BLaER1 (cell line): ENCODE results near the gene PTPRM.

Source experiments
- H3K27ac ChIP-seq: shearing (Covaris generic); formaldehyde crosslinking; 2 replicates; pipeline ENCODE4 v1.8.1; 2022
- H3K27me3 ChIP-seq: shearing (Covaris generic); formaldehyde crosslinking; 2 replicates; pipeline ENCODE4 v1.8.1; 2022
- H3K36me3 ChIP-seq: shearing (Covaris generic); formaldehyde crosslinking; 2 replicates; pipeline ENCODE4 v1.8.1; 2022
- H3K4me1 ChIP-seq: shearing (Covaris generic); formaldehyde crosslinking; 2 replicates; pipeline ENCODE4 v1.8.1; 2022
- H3K4me2 ChIP-seq: shearing (Covaris generic); formaldehyde crosslinking; 2 replicates; pipeline ENCODE4 v1.8.1; 2022
- H3K4me3 ChIP-seq: shearing (Covaris generic); formaldehyde crosslinking; 2 replicates; pipeline ENCODE4 v1.8.1; 2022
- H3K9ac ChIP-seq: shearing (Covaris generic); formaldehyde crosslinking; 2 replicates; pipeline ENCODE4 v1.8.1; 2022
- H3K9me3 ChIP-seq: shearing (Covaris generic); formaldehyde crosslinking; 2 replicates; pipeline ENCODE4 v1.8.1; 2022
- H4K20me1 ChIP-seq: shearing (Covaris generic); formaldehyde crosslinking; 2 replicates; pipeline ENCODE4 v1.8.1; 2022
- Cebpa-rat ChIP-seq: shearing (Covaris generic); IDR thresholded peaks from 2 replicates; pipeline ENCODE4 v1.8.1; 2022

Gene PTPRM

GRCh38 chr18:8229040-8229439 lies 661.9 kb downstream of the PTPRM start:
- Histone ChIP-seq H3K36me3 (no peaks in the 10 kb centered on the region), H3K4me3 (no peak overlapping the region), H3K9me3 (0 out of 2 replicates have a peak, but pooled peaks cover 4% of the 10 kb centered on the region), H3K4me1 (no peaks in the 10 kb centered on the region), H4K20me1 (no peaks in the 10 kb centered on the region), H3K9ac (no peak overlapping the region), H3K27me3 (no peaks in the 10 kb centered on the region), H3K27ac (no peak overlapping the region), H3K4me2 (no peak overlapping the region)
- TF ChIP-seq Cebpa-rat: no peak

- Histone ChIP-seq H3K4me3 (no peak overlapping the region), H3K27ac (no peak overlapping the region), H3K9ac (no peak overlapping the region), H3K4me2 (no peak overlapping the region), H3K27me3 (no peaks in the 10 kb centered on the region), H4K20me1 (no peaks in the 10 kb centered on the region), H3K4me1 (no peaks in the 10 kb centered on the region), H3K9me3 (0 out of 2 replicates have a peak, but pooled peaks cover 4% of the 10 kb centered on the region), H3K36me3 (no peaks in the 10 kb centered on the region)
- no peak for TF ChIP-seq Cebpa-rat
These were observed 662.7 kb downstream of the PTPRM start for GRCh38 chr18:8229787-8230186.

GRCh38 chr18:8231316-8231715 lies 664.2 kb downstream of the PTPRM start:
- H3K36me3 ChIP-seq: no peaks in the 10 kb centered on the region
- no peak overlapping the region for H3K27ac ChIP-seq
- no peak overlapping the region for H3K4me3 ChIP-seq
- no peaks in the 10 kb centered on the region for H3K27me3 ChIP-seq
- H3K4me2 ChIP-seq: no peak overlapping the region
- no peaks in the 10 kb centered on the region for H3K9me3 ChIP-seq
- H3K4me1 ChIP-seq: no peaks in the 10 kb centered on the region
- TF ChIP-seq Cebpa-rat: no peak
- H4K20me1 ChIP-seq: no peaks in the 10 kb centered on the region
- no peak overlapping the region for H3K9ac ChIP-seq

- no peak overlapping the region for H3K4me3 ChIP-seq
- H4K20me1 ChIP-seq: no peaks in the 10 kb centered on the region
- no peaks in the 10 kb centered on the region for H3K9me3 ChIP-seq
- no peaks in the 10 kb centered on the region for H3K27me3 ChIP-seq
- no peaks in the 10 kb centered on the region for H3K4me1 ChIP-seq
- H3K9ac ChIP-seq: no peak overlapping the region
- no peak for TF ChIP-seq Cebpa-rat
- no peaks in the 10 kb centered on the region for H3K36me3 ChIP-seq
- no peak overlapping the region for H3K4me2 ChIP-seq
- H3K27ac ChIP-seq: no peak overlapping the region
These were observed 665.7 kb downstream of the PTPRM start for GRCh38 chr18:8232791-8233190.

GRCh38 chr18:8235894-8236293 lies 668.8 kb downstream of the PTPRM start:
- Histone ChIP-seq H3K9ac (no peak overlapping the region), H3K27me3 (no peaks in the 10 kb centered on the region), H3K9me3 (no peaks in the 10 kb centered on the region), H3K4me2 (no peak overlapping the region), H3K4me3 (no peak overlapping the region), H3K4me1 (no peaks in the 10 kb centered on the region), H3K36me3 (no peaks in the 10 kb centered on the region), H4K20me1 (no peaks in the 10 kb centered on the region), H3K27ac (no peak overlapping the region)
- no peak for TF ChIP-seq Cebpa-rat

- Histone ChIP-seq H3K4me1 (no peaks in the 10 kb centered on the region), H3K4me2 (no peak overlapping the region), H3K27ac (no peak overlapping the region), H4K20me1 (no peaks in the 10 kb centered on the region), H3K9ac (no peak overlapping the region), H3K27me3 (no peaks in the 10 kb centered on the region), H3K36me3 (no peaks in the 10 kb centered on the region), H3K9me3 (no peaks in the 10 kb centered on the region), H3K4me3 (no peak overlapping the region)
- no peak for TF ChIP-seq Cebpa-rat
These were observed 671.4 kb downstream of the PTPRM start for GRCh38 chr18:8238507-8238906.

- Histone ChIP-seq H3K36me3 (no peaks in the 10 kb centered on the region), H3K4me1 (no peaks in the 10 kb centered on the region), H3K4me3 (no peak overlapping the region), H3K9me3 (no peaks in the 10 kb centered on the region), H4K20me1 (no peaks in the 10 kb centered on the region), H3K9ac (no peak overlapping the region), H3K4me2 (no peak overlapping the region), H3K27ac (no peak overlapping the region), H3K27me3 (no peaks in the 10 kb centered on the region)
- no peak for TF ChIP-seq Cebpa-rat
These were observed 674.6 kb downstream of the PTPRM start for GRCh38 chr18:8241731-8242130.

GRCh38 chr18:8242151-8242696 lies 675.1 kb downstream of the PTPRM start:
- Histone ChIP-seq H3K36me3 (no peaks in the 10 kb centered on the region), H3K4me1 (no peaks in the 10 kb centered on the region), H3K27me3 (no peaks in the 10 kb centered on the region), H3K27ac (no peak overlapping the region), H4K20me1 (no peaks in the 10 kb centered on the region), H3K4me3 (no peak overlapping the region), H3K9ac (no peak overlapping the region), H3K9me3 (no peaks in the 10 kb centered on the region), H3K4me2 (no peak overlapping the region)
- no peak for TF ChIP-seq Cebpa-rat

GRCh38 chr18:8247700-8248099 lies 680.6 kb downstream of the PTPRM start:
- Histone ChIP-seq H3K9ac (no peak overlapping the region), H3K4me1 (no peaks in the 10 kb centered on the region), H3K36me3 (no peaks in the 10 kb centered on the region), H3K27ac (no peak overlapping the region), H3K4me3 (no peak overlapping the region), H4K20me1 (no peaks in the 10 kb centered on the region), H3K9me3 (no peaks in the 10 kb centered on the region), H3K27me3 (no peaks in the 10 kb centered on the region), H3K4me2 (no peak overlapping the region)
- no peak for TF ChIP-seq Cebpa-rat

GRCh38 chr18:8248576-8248975 lies 681.5 kb downstream of the PTPRM start:
- H3K36me3 ChIP-seq: no peaks in the 10 kb centered on the region
- no peaks in the 10 kb centered on the region for H3K27me3 ChIP-seq
- H3K27ac ChIP-seq: no peak overlapping the region
- H4K20me1 ChIP-seq: no peaks in the 10 kb centered on the region
- no peak for TF ChIP-seq Cebpa-rat
- H3K9ac ChIP-seq: no peak overlapping the region
- no peaks in the 10 kb centered on the region for H3K4me1 ChIP-seq
- H3K4me2 ChIP-seq: no peak overlapping the region
- H3K9me3 ChIP-seq: no peaks in the 10 kb centered on the region
- no peak overlapping the region for H3K4me3 ChIP-seq

- Histone ChIP-seq H3K27ac (no peak overlapping the region), H3K4me1 (no peaks in the 10 kb centered on the region), H3K36me3 (no peaks in the 10 kb centered on the region), H3K9me3 (no peaks in the 10 kb centered on the region), H3K4me3 (no peak overlapping the region), H3K9ac (no peak overlapping the region), H3K27me3 (no peaks in the 10 kb centered on the region), H3K4me2 (no peak overlapping the region), H4K20me1 (no peaks in the 10 kb centered on the region)
- TF ChIP-seq Cebpa-rat: no peak
These were observed 682.7 kb downstream of the PTPRM start for GRCh38 chr18:8249811-8250210.
